ENCODE measurements around the gene TMEM260. TPM values are rescaled to one million over a fixed set of nuclear protein-coding genes. Genes with fewer than 3 reads are reported as not detected.

The TMEM260 gene
- total RNA-seq, 3 donors from 2014 or later (not counting 1 experiment from before 2014, with no cell fraction given): 16.7 to 21.3 (median 20.5) TPM

- Histone ChIP-seq H3K27me3 (ENCODE audit: control insufficient read depth, insufficient read depth, low read length) (no peaks in the 10 kb centered on the region), H3K9me3 (ENCODE audit: control insufficient read depth, insufficient read depth, low read length) (no peaks in the 10 kb centered on the region), H3K4me1 (ENCODE audit: control insufficient read depth, insufficient read depth, low read length) (no peaks in the 10 kb centered on the region), H3K36me3 (ENCODE audit: control insufficient read depth, insufficient read depth, low read length) (no peaks in the 10 kb centered on the region), H3K27ac (ENCODE audit: low read length) (no peak overlapping the region), H3K4me3 (ENCODE audit: low read length) (no peak overlapping the region)
- 85% methylated on average over 5 of the region's 6 CpGs for WGBS (ENCODE audit: insufficient coverage)
- Mint-ChIP-seq H3K9me3 (no peaks in the 10 kb centered on the region), H3K36me3 (no peaks in the 10 kb centered on the region), H3K27me3 (ENCODE audit: low read depth in 2 of 2) (peaks cover 0 to 6% of the 10 kb centered on the region in 2 donors), H3K27ac (no peak overlapping the region), H3K4me1 (no peaks in the 10 kb centered on the region), H3K4me3 (no peak overlapping the region)
- ATAC-seq (no peak), DNase-seq (no peak)
- TF ChIP-seq, protein P1, sequence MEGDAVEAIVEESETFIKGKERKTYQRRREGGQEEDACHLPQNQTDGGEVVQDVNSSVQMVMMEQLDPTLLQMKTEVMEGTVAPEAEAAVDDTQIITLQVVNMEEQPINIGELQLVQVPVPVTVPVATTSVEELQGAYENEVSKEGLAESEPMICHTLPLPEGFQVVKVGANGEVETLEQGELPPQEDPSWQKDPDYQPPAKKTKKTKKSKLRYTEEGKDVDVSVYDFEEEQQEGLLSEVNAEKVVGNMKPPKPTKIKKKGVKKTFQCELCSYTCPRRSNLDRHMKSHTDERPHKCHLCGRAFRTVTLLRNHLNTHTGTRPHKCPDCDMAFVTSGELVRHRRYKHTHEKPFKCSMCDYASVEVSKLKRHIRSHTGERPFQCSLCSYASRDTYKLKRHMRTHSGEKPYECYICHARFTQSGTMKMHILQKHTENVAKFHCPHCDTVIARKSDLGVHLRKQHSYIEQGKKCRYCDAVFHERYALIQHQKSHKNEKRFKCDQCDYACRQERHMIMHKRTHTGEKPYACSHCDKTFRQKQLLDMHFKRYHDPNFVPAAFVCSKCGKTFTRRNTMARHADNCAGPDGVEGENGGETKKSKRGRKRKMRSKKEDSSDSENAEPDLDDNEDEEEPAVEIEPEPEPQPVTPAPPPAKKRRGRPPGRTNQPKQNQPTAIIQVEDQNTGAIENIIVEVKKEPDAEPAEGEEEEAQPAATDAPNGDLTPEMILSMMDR (IDR thresholded peaks at IDR 0.05): no peak
- intact Hi-C loops (cut with micrococcal nuclease): loop anchor here (1.0 kb wide), 1 partner anchor 656 kb away; no protein-coding TSS in a partner anchor
Observed at GRCh38 chr14:56660677-56661389, 81.2 kb downstream of the TMEM260 start.

- ATAC-seq: no peak
- H3K27me3 ChIP-seq (ENCODE audit: control insufficient read depth, insufficient read depth, low read length): no peaks in the 10 kb centered on the region
- Mint-ChIP-seq H3K4me3 (no peak overlapping the region), H3K36me3 (no peaks in the 10 kb centered on the region), H3K4me1 (no peaks in the 10 kb centered on the region), H3K27ac (no peak overlapping the region), H3K9me3 (peaks cover 2% of the 10 kb centered on the region in 2 donors), H3K27me3 (ENCODE audit: low read depth in 2 of 2) (peaks cover 0 to 6% of the 10 kb centered on the region in 2 donors)
- no peaks in the 10 kb centered on the region for H3K9me3 ChIP-seq (ENCODE audit: control insufficient read depth, insufficient read depth, low read length)
- no peak for DNase-seq
- H3K27ac ChIP-seq (ENCODE audit: low read length): no peak overlapping the region
- no peak overlapping the region for H3K4me3 ChIP-seq (ENCODE audit: low read length)
- 83% methylated on average over 1 of the region's 1 CpG for WGBS (ENCODE audit: insufficient coverage)
- no peaks in the 10 kb centered on the region for H3K4me1 ChIP-seq (ENCODE audit: control insufficient read depth, insufficient read depth, low read length)
- TF ChIP-seq, protein P1 (IDR thresholded peaks at IDR 0.05): no peak
- intact Hi-C loops (cut with micrococcal nuclease): no loop called here
- H3K36me3 ChIP-seq (ENCODE audit: control insufficient read depth, insufficient read depth, low read length): no peaks in the 10 kb centered on the region
Observed at GRCh38 chr14:56661478-56661877, 81.9 kb downstream of the TMEM260 start.

- H3K9me3 ChIP-seq (ENCODE audit: control insufficient read depth, insufficient read depth, low read length): no peaks in the 10 kb centered on the region
- 86% methylated on average over 8 of the region's 12 CpGs for WGBS (ENCODE audit: insufficient coverage)
- no peaks in the 10 kb centered on the region for H3K36me3 ChIP-seq (ENCODE audit: control insufficient read depth, insufficient read depth, low read length)
- H3K4me1 ChIP-seq (ENCODE audit: control insufficient read depth, insufficient read depth, low read length): no peaks in the 10 kb centered on the region
- H3K27ac ChIP-seq (ENCODE audit: low read length): no peak overlapping the region
- no peaks in the 10 kb centered on the region for H3K4me1 Mint-ChIP-seq
- H3K27me3 ChIP-seq (ENCODE audit: control insufficient read depth, insufficient read depth, low read length): no peaks in the 10 kb centered on the region
- peaks cover 2% of the 10 kb centered on the region in 2 donors for H3K9me3 Mint-ChIP-seq
- peak in 1 of 3 donors; percentile 10 for ATAC-seq
- no peak for DNase-seq
- H3K4me3 Mint-ChIP-seq: no peak overlapping the region
- H3K27me3 Mint-ChIP-seq (ENCODE audit: low read depth in 2 of 2): peaks cover 0 to 6% of the 10 kb centered on the region in 2 donors
- no peaks in the 10 kb centered on the region for H3K36me3 Mint-ChIP-seq
- TF ChIP-seq, protein P1 (IDR thresholded peaks at IDR 0.05): no peak
- no peak overlapping the region for H3K27ac Mint-ChIP-seq
- intact Hi-C loops (cut with micrococcal nuclease): no loop called here
- H3K4me3 ChIP-seq (ENCODE audit: low read length): no peak overlapping the region
Observed at GRCh38 chr14:56664811-56665421, 85.3 kb downstream of the TMEM260 start.
